Osteoblast (primary cell): ENCODE results near the gene FBXW7. TPM values are rescaled to one million over a fixed set of nuclear protein-coding genes. Genes with fewer than 3 reads are reported as not detected.

Experiments used
- DNase-seq: peaks from one replicate; pipeline ENCODE4 v3.0.0; 2011; ENCODE audit warnings: low spot score, mixed read lengths; ENCODE audit not compliant: insufficient read length; ENCODE audit errors: missing footprints
- H2AFZ ChIP-seq: 2 replicates; pipeline ENCODE4 v1.6.0; 2011; ENCODE audit warnings: mild to moderate bottlenecking, low read length
- H3K27ac ChIP-seq: 2 replicates; pipeline ENCODE4 v1.5.1; 2011; ENCODE audit warnings: mild to moderate bottlenecking, low read depth, low read length, moderate library complexity
- H3K27me3 ChIP-seq: 2 replicates; pipeline ENCODE4 v1.6.0; 2012; ENCODE audit warnings: mild to moderate bottlenecking, control low read depth, inconsistent platforms, low read length, moderate library complexity; ENCODE audit not compliant: insufficient read depth
- H3K36me3 ChIP-seq: 2 replicates; pipeline ENCODE4 v1.5.1; 2011; ENCODE audit warnings: mild to moderate bottlenecking, low read length, control low read depth, moderate library complexity; ENCODE audit not compliant: insufficient read depth
- H3K4me1 ChIP-seq: 2 replicates; pipeline ENCODE4 v1.5.1; 2011; ENCODE audit warnings: mild to moderate bottlenecking, low read length, control low read depth, moderate library complexity; ENCODE audit not compliant: insufficient read depth
- H3K4me2 ChIP-seq: 2 replicates; pipeline ENCODE4 v1.6.0; 2011; ENCODE audit warnings: mild to moderate bottlenecking, low read length; ENCODE audit not compliant: insufficient read depth
- H3K4me3 ChIP-seq: fragments of 200-600 bp; sonication (generic); 3 replicates; pipeline ENCODE4 v1.5.1; 2012; ENCODE audit warnings: mild to moderate bottlenecking, low read length, inconsistent platforms; ENCODE audit not compliant: insufficient read depth
- H3K79me2 ChIP-seq: 2 replicates; pipeline ENCODE4 v1.6.0; 2012; ENCODE audit warnings: mild to moderate bottlenecking, low read length, control low read depth, inconsistent platforms; ENCODE audit not compliant: insufficient read depth
- H3K9me3 ChIP-seq: 2 replicates; pipeline ENCODE4 v1.5.1; 2011; ENCODE audit warnings: low read depth, low read length, control low read depth
- H4K20me1 ChIP-seq: 2 replicates; pipeline ENCODE4 v1.6.0; 2012; ENCODE audit warnings: mild to moderate bottlenecking, low read length, control low read depth; ENCODE audit not compliant: insufficient read depth
- total RNA-seq: library from RNA; depleted of rRNA; stranded (reverse); fragments of >200 nt; gene quantifications from 2 replicates; pipeline ENCODE4 v1.2.3, GENCODE V29; 2012
- TF ChIP-seq, protein P1 (sequence below): IDR thresholded peaks from 2 replicates; pipeline ENCODE4 v1.5.1; 2011; ENCODE audit warnings: mild to moderate bottlenecking, low read depth, low read length, moderate library complexity; ENCODE audit errors: extremely low read depth

Gene FBXW7
- total RNA-seq, 1 donor = 74.9 TPM

- Histone ChIP-seq H3K27ac (no peak overlapping the region), H3K4me2 (no peak overlapping the region), H3K4me1 (no peaks in the 10 kb centered on the region), H2AFZ (peak overlapping the region; percentile 29), H4K20me1 (no peaks in the 10 kb centered on the region), H3K27me3 (peaks cover 6% of the 10 kb centered on the region), H3K36me3 (no peaks in the 10 kb centered on the region), H3K4me3 (no peak overlapping the region), H3K79me2 (no peaks in the 10 kb centered on the region), H3K9me3 (no peaks in the 10 kb centered on the region)
- peak; percentile 2 for DNase-seq
- TF ChIP-seq, protein P1, sequence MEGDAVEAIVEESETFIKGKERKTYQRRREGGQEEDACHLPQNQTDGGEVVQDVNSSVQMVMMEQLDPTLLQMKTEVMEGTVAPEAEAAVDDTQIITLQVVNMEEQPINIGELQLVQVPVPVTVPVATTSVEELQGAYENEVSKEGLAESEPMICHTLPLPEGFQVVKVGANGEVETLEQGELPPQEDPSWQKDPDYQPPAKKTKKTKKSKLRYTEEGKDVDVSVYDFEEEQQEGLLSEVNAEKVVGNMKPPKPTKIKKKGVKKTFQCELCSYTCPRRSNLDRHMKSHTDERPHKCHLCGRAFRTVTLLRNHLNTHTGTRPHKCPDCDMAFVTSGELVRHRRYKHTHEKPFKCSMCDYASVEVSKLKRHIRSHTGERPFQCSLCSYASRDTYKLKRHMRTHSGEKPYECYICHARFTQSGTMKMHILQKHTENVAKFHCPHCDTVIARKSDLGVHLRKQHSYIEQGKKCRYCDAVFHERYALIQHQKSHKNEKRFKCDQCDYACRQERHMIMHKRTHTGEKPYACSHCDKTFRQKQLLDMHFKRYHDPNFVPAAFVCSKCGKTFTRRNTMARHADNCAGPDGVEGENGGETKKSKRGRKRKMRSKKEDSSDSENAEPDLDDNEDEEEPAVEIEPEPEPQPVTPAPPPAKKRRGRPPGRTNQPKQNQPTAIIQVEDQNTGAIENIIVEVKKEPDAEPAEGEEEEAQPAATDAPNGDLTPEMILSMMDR = no peak
Observed at GRCh38 chr4:152310257-152310656, 225.6 kb downstream of the FBXW7 start.

DNA sequence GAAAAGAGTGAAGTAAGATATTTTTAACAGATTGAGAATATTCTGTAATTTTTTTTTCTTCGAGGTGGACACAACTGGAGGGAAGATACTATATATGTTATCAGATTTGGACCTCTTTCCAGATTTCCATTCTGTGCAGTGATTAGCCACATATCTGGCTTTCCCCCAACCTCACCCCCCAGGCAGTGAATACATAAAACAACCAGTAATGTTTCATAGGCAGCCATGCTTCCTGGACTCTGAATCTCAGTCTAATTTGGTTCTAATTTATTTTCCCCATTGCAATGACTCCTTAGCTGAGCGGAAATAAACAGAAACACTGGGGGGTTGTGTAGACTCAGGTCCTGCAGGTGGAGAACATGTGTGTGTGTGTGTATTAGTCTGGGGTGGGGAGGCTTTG, 226.5 kb downstream of the FBXW7 start:
- TF ChIP-seq, protein P1 = no peak
- H3K4me1 ChIP-seq = no peaks in the 10 kb centered on the region

DNA sequence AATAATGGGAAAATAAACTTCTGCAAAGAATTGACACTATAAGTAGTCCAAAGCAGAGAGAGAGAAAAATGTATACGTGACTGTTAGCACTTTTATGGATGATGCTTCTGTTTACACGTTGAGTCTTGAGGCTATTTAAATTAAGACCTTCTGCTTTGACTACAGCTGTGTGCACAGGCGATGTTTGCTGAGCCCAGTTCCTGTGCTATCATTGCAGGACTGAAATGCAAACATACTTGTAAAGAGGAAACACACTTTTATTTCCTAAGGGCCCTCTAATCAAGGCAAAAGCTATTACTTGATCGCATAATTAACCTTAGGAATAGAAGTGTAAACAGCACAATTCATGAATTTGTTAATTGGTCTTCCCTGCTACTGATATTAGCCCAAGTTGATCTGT, 226.9 kb downstream of the FBXW7 start:
- Histone ChIP-seq H3K9me3 (no peaks in the 10 kb centered on the region), H3K4me1 (no peaks in the 10 kb centered on the region), H3K36me3 (no peaks in the 10 kb centered on the region), H4K20me1 (no peaks in the 10 kb centered on the region), H3K27ac (no peak overlapping the region), H3K27me3 (peaks cover 6% of the 10 kb centered on the region), H3K4me2 (no peak overlapping the region), H3K79me2 (no peaks in the 10 kb centered on the region), H2AFZ (no peak overlapping the region), H3K4me3 (no peak overlapping the region)
- no peak for DNase-seq
- TF ChIP-seq, protein P1 = no peak

More for the DNA sequence above, 226.5 kb downstream of the FBXW7 start:
- Histone ChIP-seq H2AFZ (no peak overlapping the region), H3K27ac (no peak overlapping the region), H3K4me3 (no peak overlapping the region), H3K36me3 (no peaks in the 10 kb centered on the region), H3K4me2 (no peak overlapping the region), H4K20me1 (no peaks in the 10 kb centered on the region), H3K79me2 (no peaks in the 10 kb centered on the region), H3K9me3 (no peaks in the 10 kb centered on the region), H3K27me3 (peaks cover 6% of the 10 kb centered on the region)
- DNase-seq = no peak

DNA sequence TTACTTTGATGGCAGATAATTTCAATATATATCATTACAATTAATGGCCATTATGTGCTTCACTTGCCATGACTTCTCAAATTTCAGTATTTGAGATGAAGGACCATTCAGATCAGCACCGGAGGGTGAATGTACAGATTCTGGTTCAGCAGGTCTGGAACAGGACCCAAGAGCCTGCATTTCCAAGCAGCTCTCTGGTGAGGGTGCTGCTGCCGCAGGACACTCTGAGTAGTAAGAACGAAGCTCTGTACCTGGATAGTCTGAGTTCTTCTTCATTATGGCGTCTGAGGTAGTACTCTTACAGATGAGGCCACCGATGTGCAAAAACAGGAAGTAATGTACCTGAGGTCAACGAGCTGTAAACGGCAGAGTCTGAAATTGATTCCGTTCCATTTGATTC, 228.2 kb downstream of the FBXW7 start:
- peak; percentile 19 for DNase-seq

More for the DNA sequence above, 228.2 kb downstream of the FBXW7 start:
- Histone ChIP-seq H3K4me3 (no peak overlapping the region), H3K4me2 (no peak overlapping the region), H3K79me2 (no peaks in the 10 kb centered on the region), H2AFZ (no peak overlapping the region), H3K36me3 (no peaks in the 10 kb centered on the region), H4K20me1 (no peaks in the 10 kb centered on the region), H3K9me3 (no peaks in the 10 kb centered on the region), H3K27ac (no peak overlapping the region), H3K27me3 (peaks cover 6% of the 10 kb centered on the region), H3K4me1 (no peaks in the 10 kb centered on the region)
- TF ChIP-seq, protein P1 = no peak
